HepG2 (cell line): Measurements from ENCODE around the gene NCBP3. TPM values are rescaled to one million over a fixed set of nuclear protein-coding genes. Genes with fewer than 3 reads are reported as not detected.
A peak's percentile ranks its signal among the peaks of the same experiment; 100 is the strongest.

Experiments
- ARNT ChIP-seq: fragments of 450-650 bp; IDR thresholded peaks from 2 replicates; pipeline ENCODE4 v1.6.1; 2017
- CBFB ChIP-seq: sonication (generic); formaldehyde crosslinking; IDR thresholded peaks from 2 replicates; pipeline ENCODE4 v1.4.0; 2020; ENCODE audit warnings: missing genetic modification reagents
- CSRNP2 ChIP-seq: sonication (generic); formaldehyde crosslinking; conservative IDR thresholded peaks from 2 replicates; pipeline ENCODE4 v1.8.0; 2022; ENCODE audit warnings: low read depth, missing genetic modification reagents
- ETS1 ChIP-seq: sonication (generic); formaldehyde crosslinking; IDR thresholded peaks from 2 replicates; pipeline ENCODE4 v1.4.0; 2020; ENCODE audit warnings: missing genetic modification reagents
- HIVEP1 ChIP-seq: sonication (generic); formaldehyde crosslinking; IDR thresholded peaks from 2 replicates; pipeline ENCODE4 v1.4.0; 2020; ENCODE audit warnings: mild to moderate bottlenecking, missing genetic modification reagents
- HOXA9 ChIP-seq: sonication (generic); formaldehyde crosslinking; IDR thresholded peaks from 2 replicates; pipeline ENCODE4 v1.8.1; 2022; ENCODE audit warnings: missing genetic modification reagents, mild to moderate bottlenecking, moderate library complexity, borderline replicate concordance
- RBAK ChIP-seq: sonication (generic); formaldehyde crosslinking; IDR thresholded peaks from 2 replicates; pipeline ENCODE4 v1.5.1; 2020; ENCODE audit warnings: mild to moderate bottlenecking, missing genetic modification reagents
- ZBTB37 ChIP-seq: sonication (generic); formaldehyde crosslinking; IDR thresholded peaks from 2 replicates; pipeline ENCODE4 v1.4.0; 2020; ENCODE audit warnings: mild to moderate bottlenecking, missing genetic modification reagents
- ZNF136 ChIP-seq: sonication (generic); formaldehyde crosslinking; IDR thresholded peaks from 2 replicates; pipeline ENCODE4 v1.8.1; 2022; ENCODE audit warnings: low read depth, mild to moderate bottlenecking, moderate library complexity, missing genetic modification reagents
- ZNF235 ChIP-seq: sonication (generic); formaldehyde crosslinking; IDR thresholded peaks from 2 replicates; pipeline ENCODE4 v1.8.1; 2023; ENCODE audit warnings: mild to moderate bottlenecking, missing genetic modification reagents, borderline replicate concordance
- ZNF296 ChIP-seq: sonication (generic); formaldehyde crosslinking; conservative IDR thresholded peaks from 2 replicates; pipeline ENCODE4 v1.5.0; 2020; ENCODE audit warnings: mild to moderate bottlenecking, missing genetic modification reagents
- ZNF577 ChIP-seq: sonication (generic); formaldehyde crosslinking; IDR thresholded peaks from 2 replicates; pipeline ENCODE4 v1.4.0; 2020; ENCODE audit warnings: mild to moderate bottlenecking, low read depth, missing genetic modification reagents, borderline replicate concordance
- ZNF639 ChIP-seq: conservative IDR thresholded peaks from 2 replicates; pipeline ENCODE4 v1.6.1; 2018; ENCODE audit warnings: missing genetic modification reagents
- ZNF839 ChIP-seq: sonication (generic); formaldehyde crosslinking; IDR thresholded peaks from 2 replicates; pipeline ENCODE4 v1.4.0; 2020; ENCODE audit warnings: missing genetic modification reagents, mild to moderate bottlenecking, borderline replicate concordance
- polyA plus RNA-seq, 8 experiments: library from polyadenylated mRNA; depleted of rRNA in 3 of 8; stranded (reverse) in 7 of 8; unstranded in 1 of 8; fragments of >200 nt; fragmentation: Illumina TruSeq in 4 of 8; extraction: Trizol in 4 of 8; gene quantifications; 2 replicates each; pipeline versions ENCODE4 v1.2.1 to v1.2.3, GENCODE V29; 2011 to 2016; ENCODE audit warnings: low read depth in 4 of 8, missing spikeins in 1 of 8, mixed read lengths in 1 of 8; ENCODE audit not compliant: insufficient read depth in 1 of 8
- total RNA-seq, 5 experiments: library from RNA; depleted of rRNA; stranded (reverse); fragments of >200 nt; fragmentation: Illumina TruSeq; extraction: Trizol; gene quantifications; 2 replicates each; pipeline ENCODE4 v1.2.3, GENCODE V29; 2016; ENCODE audit warnings: low read depth in 1 of 5
- TF ChIP-seq, protein P1 (sequence below): sonication (generic); formaldehyde crosslinking; IDR thresholded peaks from 2 replicates; pipeline ENCODE4 v1.4.0; 2020; ENCODE audit warnings: low read depth, missing genetic modification reagents
- TF ChIP-seq, protein P2 (sequence below): IDR thresholded peaks from 2 replicates; pipeline ENCODE4 v1.6.1; 2018; ENCODE audit warnings: missing genetic modification reagents, mild to moderate bottlenecking, missing compliant biosample characterization

NCBP3 gene
- total and polyA plus RNA-seq, 2 of the 13 experiments (the other 11 are each of a cell fraction or from before 2014, with no cell fraction given) = 19.5 to 24.8 TPM

GRCh38 chr17:3802461-3803307 is 43.4 kb downstream of the NCBP3 start (continued):
- TF ChIP-seq ZBTB37 (CRISPR knock-in tag) (no peak), ARNT (no peak), RBAK (CRISPR knock-in tag) (no peak), HIVEP1 (CRISPR knock-in tag) (peak; percentile 61; the same call in 1 of the 2 replicates), ETS1 (CRISPR knock-in tag) (no peak), CSRNP2 (no peak; the same call in 1 of the 2 replicates), ZNF839 (no peak), ZNF136 (CRISPR knock-in tag) (0 out of 2 replicates have a peak, but pooled peaks have one; percentile 11), CBFB (CRISPR knock-in tag) (peak; percentile 96), ZNF235 (CRISPR knock-in tag) (no peak), ZNF639 (CRISPR knock-in tag) (peak; percentile 85; the same call in 1 of the 2 replicates), ZNF296 (CRISPR knock-in tag) (no peak; the same call in 1 of the 2 replicates), ZNF577 (CRISPR knock-in tag) (no peak), HOXA9 (CRISPR knock-in tag) (no peak)
- TF ChIP-seq, protein P1, sequence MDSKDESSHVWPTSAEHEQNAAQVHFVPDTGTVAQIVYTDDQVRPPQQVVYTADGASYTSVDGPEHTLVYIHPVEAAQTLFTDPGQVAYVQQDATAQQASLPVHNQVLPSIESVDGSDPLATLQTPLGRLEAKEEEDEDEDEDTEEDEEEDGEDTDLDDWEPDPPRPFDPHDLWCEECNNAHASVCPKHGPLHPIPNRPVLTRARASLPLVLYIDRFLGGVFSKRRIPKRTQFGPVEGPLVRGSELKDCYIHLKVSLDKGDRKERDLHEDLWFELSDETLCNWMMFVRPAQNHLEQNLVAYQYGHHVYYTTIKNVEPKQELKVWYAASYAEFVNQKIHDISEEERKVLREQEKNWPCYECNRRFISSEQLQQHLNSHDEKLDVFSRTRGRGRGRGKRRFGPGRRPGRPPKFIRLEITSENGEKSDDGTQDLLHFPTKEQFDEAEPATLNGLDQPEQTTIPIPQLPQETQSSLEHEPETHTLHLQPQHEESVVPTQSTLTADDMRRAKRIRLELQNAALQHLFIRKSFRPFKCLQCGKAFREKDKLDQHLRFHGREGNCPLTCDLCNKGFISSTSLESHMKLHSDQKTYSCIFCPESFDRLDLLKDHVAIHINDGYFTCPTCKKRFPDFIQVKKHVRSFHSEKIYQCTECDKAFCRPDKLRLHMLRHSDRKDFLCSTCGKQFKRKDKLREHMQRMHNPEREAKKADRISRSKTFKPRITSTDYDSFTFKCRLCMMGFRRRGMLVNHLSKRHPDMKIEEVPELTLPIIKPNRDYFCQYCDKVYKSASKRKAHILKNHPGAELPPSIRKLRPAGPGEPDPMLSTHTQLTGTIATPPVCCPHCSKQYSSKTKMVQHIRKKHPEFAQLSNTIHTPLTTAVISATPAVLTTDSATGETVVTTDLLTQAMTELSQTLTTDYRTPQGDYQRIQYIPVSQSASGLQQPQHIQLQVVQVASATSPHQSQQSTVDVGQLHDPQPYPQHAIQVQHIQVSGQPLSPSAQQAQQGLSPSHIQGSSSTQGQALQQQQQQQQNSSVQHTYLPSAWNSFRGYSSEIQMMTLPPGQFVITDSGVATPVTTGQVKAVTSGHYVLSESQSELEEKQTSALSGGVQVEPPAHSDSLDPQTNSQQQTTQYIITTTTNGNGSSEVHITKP (CRISPR knock-in tag) = peak; percentile 83; the same call in 1 of the 2 replicates
- TF ChIP-seq, protein P2, sequence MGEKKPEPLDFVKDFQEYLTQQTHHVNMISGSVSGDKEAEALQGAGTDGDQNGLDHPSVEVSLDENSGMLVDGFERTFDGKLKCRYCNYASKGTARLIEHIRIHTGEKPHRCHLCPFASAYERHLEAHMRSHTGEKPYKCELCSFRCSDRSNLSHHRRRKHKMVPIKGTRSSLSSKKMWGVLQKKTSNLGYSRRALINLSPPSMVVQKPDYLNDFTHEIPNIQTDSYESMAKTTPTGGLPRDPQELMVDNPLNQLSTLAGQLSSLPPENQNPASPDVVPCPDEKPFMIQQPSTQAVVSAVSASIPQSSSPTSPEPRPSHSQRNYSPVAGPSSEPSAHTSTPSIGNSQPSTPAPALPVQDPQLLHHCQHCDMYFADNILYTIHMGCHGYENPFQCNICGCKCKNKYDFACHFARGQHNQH (CRISPR knock-in tag) = peak; percentile 98
